ENCODE measurements around the gene EPB41L4A. TPM values are rescaled to one million over a fixed set of nuclear protein-coding genes. Genes with fewer than 3 reads are reported as not detected.

EPB41L4A gene
- total RNA-seq, 1 donor from 2014 or later, result 27.2 TPM

DNA sequence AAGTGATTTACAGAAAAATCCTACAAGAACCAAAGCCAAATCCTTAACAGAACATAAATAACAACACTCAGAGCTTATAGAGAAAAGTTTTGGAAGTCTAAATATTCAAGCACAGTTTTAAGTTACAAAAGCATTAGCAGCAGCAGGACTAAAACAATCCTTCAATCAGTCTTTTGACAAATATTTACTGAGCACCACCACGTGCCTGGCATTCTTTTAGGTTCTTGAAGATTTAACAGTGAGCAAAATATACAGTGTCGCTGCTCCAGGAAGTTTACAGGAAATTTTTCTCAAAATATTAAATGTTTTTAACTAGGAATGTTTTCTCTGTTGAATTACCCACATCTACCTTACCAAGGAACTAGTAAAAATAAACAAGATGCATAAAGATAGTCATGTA lies 11.4 kb downstream of the EPB41L4A start:
- Mint-ChIP-seq H3K27me3 (no peaks in the 10 kb centered on the region), H3K9me3 (peaks cover 4% of the 10 kb centered on the region), H3K4me1 (ENCODE audit: unreplicated experiment) (peaks cover 37% of the 10 kb centered on the region)

DNA sequence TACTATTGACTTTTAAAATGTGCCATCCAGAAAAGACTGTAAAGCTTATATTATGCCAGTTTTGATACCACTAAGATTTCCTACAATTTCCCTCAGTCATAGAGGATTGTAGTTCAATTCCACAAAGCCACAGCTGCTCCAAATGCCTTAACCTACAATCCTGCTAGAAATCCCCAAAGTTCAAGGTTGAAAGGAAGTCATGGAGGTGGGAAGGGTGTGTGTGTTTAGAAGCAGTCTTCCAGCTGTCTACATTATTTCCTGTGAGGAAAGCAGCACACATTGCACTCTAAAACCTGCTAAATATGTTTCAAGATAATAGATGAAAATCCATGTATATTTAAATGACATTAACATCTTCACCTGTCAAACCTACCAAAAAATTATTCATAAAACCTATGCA lies 11.8 kb downstream of the EPB41L4A start:
- DNase-seq (ENCODE audit: extremely low spot score, unreplicated experiment), result no peak
- no peak overlapping the region for H3K27ac Mint-ChIP-seq
- H3K27me3 Mint-ChIP-seq, result no peaks in the 10 kb centered on the region
- no peak overlapping the region for H3K4me3 Mint-ChIP-seq
- H3K4me1 Mint-ChIP-seq (ENCODE audit: unreplicated experiment), result peaks cover 32% of the 10 kb centered on the region
- H3K9me3 Mint-ChIP-seq, result peaks cover 3% of the 10 kb centered on the region
- TF ChIP-seq, protein P1, sequence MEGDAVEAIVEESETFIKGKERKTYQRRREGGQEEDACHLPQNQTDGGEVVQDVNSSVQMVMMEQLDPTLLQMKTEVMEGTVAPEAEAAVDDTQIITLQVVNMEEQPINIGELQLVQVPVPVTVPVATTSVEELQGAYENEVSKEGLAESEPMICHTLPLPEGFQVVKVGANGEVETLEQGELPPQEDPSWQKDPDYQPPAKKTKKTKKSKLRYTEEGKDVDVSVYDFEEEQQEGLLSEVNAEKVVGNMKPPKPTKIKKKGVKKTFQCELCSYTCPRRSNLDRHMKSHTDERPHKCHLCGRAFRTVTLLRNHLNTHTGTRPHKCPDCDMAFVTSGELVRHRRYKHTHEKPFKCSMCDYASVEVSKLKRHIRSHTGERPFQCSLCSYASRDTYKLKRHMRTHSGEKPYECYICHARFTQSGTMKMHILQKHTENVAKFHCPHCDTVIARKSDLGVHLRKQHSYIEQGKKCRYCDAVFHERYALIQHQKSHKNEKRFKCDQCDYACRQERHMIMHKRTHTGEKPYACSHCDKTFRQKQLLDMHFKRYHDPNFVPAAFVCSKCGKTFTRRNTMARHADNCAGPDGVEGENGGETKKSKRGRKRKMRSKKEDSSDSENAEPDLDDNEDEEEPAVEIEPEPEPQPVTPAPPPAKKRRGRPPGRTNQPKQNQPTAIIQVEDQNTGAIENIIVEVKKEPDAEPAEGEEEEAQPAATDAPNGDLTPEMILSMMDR (conservative IDR thresholded peaks at IDR 0.05), result no peak
- peaks cover 20% of the 10 kb centered on the region for H3K36me3 Mint-ChIP-seq

More for the DNA sequence above, 11.4 kb downstream of the EPB41L4A start:
- Mint-ChIP-seq H3K27ac (no peak overlapping the region), H3K4me3 (no peak overlapping the region), H3K36me3 (peaks cover 19% of the 10 kb centered on the region)
- no peak for DNase-seq (ENCODE audit: extremely low spot score, unreplicated experiment)
- TF ChIP-seq, protein P1 (conservative IDR thresholded peaks at IDR 0.05), result no peak

DNA sequence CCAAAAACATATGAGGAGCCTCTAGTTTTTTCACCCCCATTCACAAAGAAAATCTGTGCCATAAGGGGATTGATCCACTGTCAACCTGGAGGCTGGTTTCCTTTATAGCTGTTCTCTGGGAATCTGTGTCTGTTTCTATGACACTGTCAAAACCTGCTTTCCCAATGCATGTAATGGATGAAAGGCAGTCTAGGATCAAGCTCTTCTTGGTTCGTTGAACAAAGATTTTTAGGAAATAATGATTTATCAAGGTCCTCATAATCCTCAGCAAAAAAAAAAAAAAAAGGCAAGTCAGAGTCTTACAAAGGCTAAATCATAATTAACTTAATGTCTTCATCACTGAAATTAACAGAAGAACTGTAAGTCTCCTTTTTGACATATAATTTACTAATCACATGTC lies 16.0 kb downstream of the EPB41L4A start:
- DNase-seq (ENCODE audit: extremely low spot score, unreplicated experiment), result no peak
- no peaks in the 10 kb centered on the region for H3K27me3 Mint-ChIP-seq
- H3K4me3 Mint-ChIP-seq, result no peak overlapping the region
- TF ChIP-seq, protein P1 (conservative IDR thresholded peaks at IDR 0.05), result no peak
- no peaks in the 10 kb centered on the region for H3K9me3 Mint-ChIP-seq
- no peak overlapping the region for H3K27ac Mint-ChIP-seq
- peaks cover 22% of the 10 kb centered on the region for H3K36me3 Mint-ChIP-seq
- H3K4me1 Mint-ChIP-seq (ENCODE audit: unreplicated experiment), result peaks cover 15% of the 10 kb centered on the region

DNA sequence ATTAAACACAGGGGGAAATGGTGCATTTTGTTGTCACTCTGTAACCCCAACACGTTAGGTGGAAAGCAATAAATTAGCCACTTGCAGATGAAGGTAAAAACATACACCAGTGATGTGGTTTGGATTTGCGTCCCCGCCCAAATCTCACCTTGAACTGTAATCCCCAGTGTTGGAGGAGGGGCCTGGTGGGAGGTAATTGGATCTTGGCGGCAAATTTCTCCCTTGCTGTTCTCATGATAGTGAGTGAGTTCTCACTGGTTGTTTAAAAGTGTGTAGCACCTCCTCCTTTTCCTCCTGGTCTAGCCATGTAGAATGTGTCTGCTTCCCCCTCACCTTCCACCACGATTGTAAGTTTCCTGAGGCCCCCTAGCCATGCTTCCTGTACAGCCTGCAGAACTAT lies 17.2 kb downstream of the EPB41L4A start:
- Mint-ChIP-seq H3K4me3 (no peak overlapping the region), H3K36me3 (peaks cover 22% of the 10 kb centered on the region), H3K27me3 (no peaks in the 10 kb centered on the region), H3K27ac (peak overlapping the region; percentile 3), H3K4me1 (ENCODE audit: unreplicated experiment) (peaks cover 9% of the 10 kb centered on the region), H3K9me3 (no peaks in the 10 kb centered on the region)
- no peak for DNase-seq (ENCODE audit: extremely low spot score, unreplicated experiment)
- TF ChIP-seq, protein P1 (conservative IDR thresholded peaks at IDR 0.05), result no peak

DNA sequence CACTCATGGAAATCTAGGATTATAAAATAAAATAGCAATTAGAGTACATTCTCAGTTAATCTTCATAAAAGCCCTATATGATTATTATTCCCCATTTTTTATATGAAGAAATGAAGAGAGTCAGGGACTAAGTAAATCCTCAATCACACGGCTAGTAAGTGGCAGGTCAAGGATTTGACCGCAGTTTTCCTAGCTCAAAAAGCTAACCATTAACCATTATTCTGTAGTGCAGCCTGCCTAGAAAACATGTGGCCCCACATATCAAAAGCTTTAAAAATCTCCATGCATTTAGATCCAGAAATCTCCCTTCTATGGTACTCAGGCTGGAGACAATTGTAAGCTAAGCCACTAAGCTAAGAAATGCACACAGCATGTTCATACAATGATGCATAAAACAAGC lies 21.4 kb downstream of the EPB41L4A start:
- no peak for DNase-seq (ENCODE audit: extremely low spot score, unreplicated experiment)
- peaks cover 21% of the 10 kb centered on the region for H3K36me3 Mint-ChIP-seq

More for the DNA sequence above, 21.4 kb downstream of the EPB41L4A start:
- Mint-ChIP-seq H3K4me1 (ENCODE audit: unreplicated experiment) (peaks cover 3% of the 10 kb centered on the region), H3K9me3 (no peaks in the 10 kb centered on the region), H3K4me3 (no peak overlapping the region), H3K27me3 (no peaks in the 10 kb centered on the region), H3K27ac (no peak overlapping the region)
- TF ChIP-seq, protein P1 (conservative IDR thresholded peaks at IDR 0.05), result no peak

Data from type B pancreatic cell (in vitro differentiated cells).